ENCODE results near the gene TWSG1. TPM values are rescaled to one million over a fixed set of nuclear protein-coding genes. Genes with fewer than 3 reads are reported as not detected.
"Not testable (repeated sequence)": the region's sequence is repeated elsewhere in the genome, so short reads cannot be mapped to it uniquely, and the experiment has no call there.

Gene TWSG1
- total RNA-seq, 1 experiment from 2014 or later, result 19.3 TPM

- ATAC-seq (no peak), DNase-seq (ENCODE audit: low spot score) (no peak)
- Mint-ChIP-seq H3K4me1 (no peaks in the 10 kb centered on the region), H3K36me3 (peaks cover 9% of the 10 kb centered on the region), H3K27me3 (ENCODE audit: low read depth) (no peaks in the 10 kb centered on the region), H3K9me3 (peaks cover 13% of the 10 kb centered on the region), H3K27ac (no peak overlapping the region), H3K4me3 (no peak overlapping the region)
- no peak for TF ChIP-seq NFATC4 (CRISPR knock-in tag; IDR thresholded peaks at IDR 0.05)
- TF ChIP-seq IRF1 (CRISPR knock-in tag; IDR thresholded peaks at IDR 0.05), result no peak
- no peak for TF ChIP-seq SP1 (CRISPR knock-in tag; conservative IDR thresholded peaks at IDR 0.05)
- no peak for TF ChIP-seq AR (CRISPR knock-in tag; IDR thresholded peaks at IDR 0.05)
- TF ChIP-seq RELA (CRISPR knock-in tag; IDR thresholded peaks at IDR 0.05; ENCODE audit: borderline replicate concordance), result no peak
- no peak for TF ChIP-seq PREB (CRISPR knock-in tag; IDR thresholded peaks at IDR 0.05; ENCODE audit: borderline replicate concordance)
- CTCF ChIA-PET, result interaction anchor here (0.9 kb wide), 1 partner anchor 8 kb away, joined by 3 read pairs; no protein-coding TSS in a partner anchor
- POLR2A ChIA-PET, result no interaction called here
Measured at GRCh38 chr18:9401176-9401575, 66.6 kb downstream of the TWSG1 start.

GRCh38 chr18:9402358-9403007 lies 67.9 kb downstream of the TWSG1 start:
- CTCF ChIA-PET, result interaction anchor here (2.0 kb wide), 1 partner anchor 10 kb away, joined by 19 read pairs; no protein-coding TSS in a partner anchor
- POLR2A ChIA-PET, result not testable (repeated sequence)

GRCh38 chr18:9403795-9404564 lies 69.4 kb downstream of the TWSG1 start:
- ATAC-seq (peak; percentile 97), DNase-seq (ENCODE audit: low spot score) (peak; percentile 61)
- Mint-ChIP-seq H3K27ac (no peak overlapping the region; the same call in 1 of the 2 replicates), H3K27me3 (ENCODE audit: low read depth) (no peaks in the 10 kb centered on the region), H3K9me3 (peaks cover 25% of the 10 kb centered on the region), H3K36me3 (peaks cover 4% of the 10 kb centered on the region), H3K4me1 (no peaks in the 10 kb centered on the region), H3K4me3 (no peak overlapping the region)
- TF ChIP-seq ZNF121 (CRISPR knock-in tag; IDR thresholded peaks at IDR 0.05) (no peak), ZSCAN18 (CRISPR knock-in tag; IDR thresholded peaks at IDR 0.05) (0 out of 2 replicates have a peak, but pooled peaks have one; percentile 72), GABPB1 (CRISPR knock-in tag; IDR thresholded peaks at IDR 0.05) (no peak), EMX1 (CRISPR knock-in tag; IDR thresholded peaks at IDR 0.05) (no peak), TEAD1 (CRISPR knock-in tag; IDR thresholded peaks at IDR 0.05) (no peak), SP1 (CRISPR knock-in tag; conservative IDR thresholded peaks at IDR 0.05) (no peak), CTCF (IDR thresholded peaks at IDR 0.05) (peak; percentile 24; the same call in 1 of the 2 replicates)
- CTCF ChIA-PET, result interaction anchor here (0.5 to 2.0 kb wide), 34 partner anchors 9 to 464 kb away, joined by 3 to 22 read pairs (median 3); partner anchors contain the start of genes ANKRD12 and TWSG1
- POLR2A ChIA-PET, result interaction anchor here (0.6 to 1.4 kb wide), 4 partner anchors 13 to 268 kb away, joined by 3 to 7 read pairs (median 4); partner anchors contain the start of genes ANKRD12 and TWSG1

More at GRCh38 chr18:9402358-9403007, 67.9 kb downstream of the TWSG1 start:
- not testable (repeated sequence) for ATAC-seq; H3K27me3 Mint-ChIP-seq (ENCODE audit: low read depth); H3K4me1 Mint-ChIP-seq; H3K36me3 Mint-ChIP-seq; DNase-seq (ENCODE audit: low spot score); H3K27ac Mint-ChIP-seq; H3K4me3 Mint-ChIP-seq
- peaks cover 13% of the 10 kb centered on the region for H3K9me3 Mint-ChIP-seq
